ENCODE measurements around the gene FGF12.

- TF ChIP-seq EZH2 (IDR thresholded peaks at IDR 0.05; ENCODE audit: borderline replicate concordance, insufficient read depth, low read depth, low read length, poor library complexity, severe bottlenecking) (no peak), CTCF (IDR thresholded peaks at IDR 0.05) (no peak)
These were observed 43.2 kb downstream of the FGF12 start for GRCh38 chr3:192684151-192684550.
